GM12864 (cell line): ENCODE results near the gene NCLN.
"Not testable (repeated sequence)": the region's sequence is repeated elsewhere in the genome, so short reads cannot be mapped to it uniquely, and the experiment has no call there.

ENCODE experiments used
- DNase-seq: peaks from one replicate; pipeline ENCODE4 v3.0.0-alpha.2; 2011; ENCODE audit warnings: low read depth
- H3K4me3 ChIP-seq: 2 replicates; pipeline ENCODE4 v1.5.1; 2011; ENCODE audit warnings: mild to moderate bottlenecking, low read depth, low read length, control low read depth
- TF ChIP-seq, protein P1 (sequence below): IDR thresholded peaks from 2 replicates; pipeline ENCODE4 v1.5.1; 2011; ENCODE audit warnings: low read depth, mild to moderate bottlenecking, moderate library complexity, low read length, control low read depth, inconsistent platforms; ENCODE audit errors: missing control alignments

NCLN gene

GRCh38 chr19:3202346-3202745 lies 16.6 kb downstream of the NCLN start:
- TF ChIP-seq, protein P1, sequence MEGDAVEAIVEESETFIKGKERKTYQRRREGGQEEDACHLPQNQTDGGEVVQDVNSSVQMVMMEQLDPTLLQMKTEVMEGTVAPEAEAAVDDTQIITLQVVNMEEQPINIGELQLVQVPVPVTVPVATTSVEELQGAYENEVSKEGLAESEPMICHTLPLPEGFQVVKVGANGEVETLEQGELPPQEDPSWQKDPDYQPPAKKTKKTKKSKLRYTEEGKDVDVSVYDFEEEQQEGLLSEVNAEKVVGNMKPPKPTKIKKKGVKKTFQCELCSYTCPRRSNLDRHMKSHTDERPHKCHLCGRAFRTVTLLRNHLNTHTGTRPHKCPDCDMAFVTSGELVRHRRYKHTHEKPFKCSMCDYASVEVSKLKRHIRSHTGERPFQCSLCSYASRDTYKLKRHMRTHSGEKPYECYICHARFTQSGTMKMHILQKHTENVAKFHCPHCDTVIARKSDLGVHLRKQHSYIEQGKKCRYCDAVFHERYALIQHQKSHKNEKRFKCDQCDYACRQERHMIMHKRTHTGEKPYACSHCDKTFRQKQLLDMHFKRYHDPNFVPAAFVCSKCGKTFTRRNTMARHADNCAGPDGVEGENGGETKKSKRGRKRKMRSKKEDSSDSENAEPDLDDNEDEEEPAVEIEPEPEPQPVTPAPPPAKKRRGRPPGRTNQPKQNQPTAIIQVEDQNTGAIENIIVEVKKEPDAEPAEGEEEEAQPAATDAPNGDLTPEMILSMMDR: no peak
- no peak for DNase-seq
- H3K4me3 ChIP-seq: no peak overlapping the region

DNA sequence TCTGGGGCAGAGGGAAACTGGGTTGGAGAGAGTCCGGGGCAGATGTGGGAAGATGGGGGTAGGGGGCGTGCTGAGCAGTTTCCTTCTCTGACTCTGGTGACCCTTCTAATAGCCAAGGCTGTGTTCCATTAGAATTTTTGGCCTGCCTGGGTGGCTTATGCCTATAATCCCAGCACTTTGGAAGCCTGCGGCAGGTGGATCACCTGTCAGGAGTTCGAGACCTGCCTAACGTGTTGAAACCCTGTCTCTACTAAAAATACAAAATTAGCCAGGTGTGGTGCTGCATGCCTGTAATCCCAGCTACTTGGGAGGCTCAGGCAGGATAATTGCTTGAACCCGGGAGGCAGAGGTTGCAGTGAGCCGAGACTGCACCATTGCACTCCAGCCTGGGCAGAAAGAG lies 17.2 kb downstream of the NCLN start:
- DNase-seq, H3K4me3 ChIP-seq: not testable (repeated sequence)

- no peak overlapping the region for H3K4me3 ChIP-seq
- no peak for DNase-seq
- TF ChIP-seq, protein P1: no peak
Measured at GRCh38 chr19:3203805-3204645, 18.3 kb downstream of the NCLN start.

DNA sequence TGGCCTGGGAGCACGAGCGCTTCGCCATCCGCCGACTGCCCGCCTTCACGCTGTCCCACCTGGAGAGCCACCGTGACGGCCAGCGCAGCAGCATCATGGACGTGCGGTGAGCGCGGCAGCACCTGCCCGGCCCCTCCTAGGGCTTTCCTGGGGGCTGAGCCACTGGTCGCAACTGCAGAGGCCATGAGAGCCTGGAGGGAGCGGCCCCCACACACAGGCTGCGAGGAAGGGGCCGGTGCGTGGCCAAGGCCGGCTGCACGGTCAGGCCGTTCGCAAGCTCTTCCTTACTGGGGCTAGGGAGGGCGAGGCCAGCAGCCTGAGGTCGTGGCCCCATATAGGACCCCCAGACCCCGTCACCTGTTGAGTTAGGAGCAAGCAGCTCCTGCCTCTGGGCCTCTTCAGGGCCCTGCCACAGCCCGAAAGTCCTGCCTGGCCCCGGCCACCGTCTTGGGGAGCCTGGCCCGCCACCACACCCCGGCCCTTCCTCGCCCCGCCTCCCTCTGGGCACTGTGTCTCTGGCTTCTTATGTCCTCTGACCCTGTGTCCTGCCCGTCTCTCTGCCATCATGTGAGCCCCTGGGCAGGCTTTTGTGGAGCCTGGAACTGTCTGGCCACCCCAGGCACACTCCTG lies 19.0 kb downstream of the NCLN start:
- no peak for DNase-seq

GRCh38 chr19:3206216-3206953 lies 20.7 kb downstream of the NCLN start:
- H3K4me3 ChIP-seq: no peak overlapping the region
- no peak for DNase-seq
- TF ChIP-seq, protein P1: no peak

More for the DNA sequence above, 19.0 kb downstream of the NCLN start:
- TF ChIP-seq, protein P1: no peak
- H3K4me3 ChIP-seq: no peak overlapping the region

- TF ChIP-seq, protein P1: no peak
- no peak for DNase-seq
- no peak overlapping the region for H3K4me3 ChIP-seq
Measured at GRCh38 chr19:3207461-3208242, 21.9 kb downstream of the NCLN start.
